ENCODE results near the gene RANBP1.

The RANBP1 gene

GRCh38 chr22:20086763-20087162, 29.1 kb upstream of the RANBP1 start:
- Histone ChIP-seq H3K9ac (ENCODE audit: insufficient read length) (no peak overlapping the region), H3K9me3 (ENCODE audit: low read depth, low read length) (no peaks in the 10 kb centered on the region), H3K27ac (no peak overlapping the region), H3K4me3 (no peak overlapping the region), H3K36me3 (ENCODE audit: insufficient read depth, low read length) (peaks cover 71% of the 10 kb centered on the region)
- TF ChIP-seq POLR2AphosphoS5 (IDR thresholded peaks at IDR 0.05; ENCODE audit: borderline replicate concordance, low read depth, low read length): no peak
- no peak for TF ChIP-seq EZH2 (IDR thresholded peaks at IDR 0.05)
- TF ChIP-seq FOXP2 (optimal IDR thresholded peaks at IDR 0.05; ENCODE audit: control extremely low read depth, extremely low read length, insufficient read depth): no peak
- no peak for DNase-seq (ENCODE audit: low read depth, low spot score)

GRCh38 chr22:20087319-20088262, 28.3 kb upstream of the RANBP1 start:
- Histone ChIP-seq H3K27ac (no peak overlapping the region), H3K9me3 (ENCODE audit: low read depth, low read length) (no peaks in the 10 kb centered on the region), H3K4me3 (no peak overlapping the region), H3K9ac (ENCODE audit: insufficient read length) (no peak overlapping the region), H3K36me3 (ENCODE audit: insufficient read depth, low read length) (peaks cover 79% of the 10 kb centered on the region)
- no peak for TF ChIP-seq EZH2 (IDR thresholded peaks at IDR 0.05)
- no peak for DNase-seq (ENCODE audit: low read depth, low spot score)

GRCh38 chr22:20088263-20088648, 27.6 kb upstream of the RANBP1 start:
- TF ChIP-seq EZH2 (IDR thresholded peaks at IDR 0.05) (no peak), POLR2AphosphoS5 (IDR thresholded peaks at IDR 0.05; ENCODE audit: borderline replicate concordance, low read depth, low read length) (no peak), FOXP2 (optimal IDR thresholded peaks at IDR 0.05; ENCODE audit: control extremely low read depth, extremely low read length, insufficient read depth) (no peak)
- no peak overlapping the region for H3K9ac ChIP-seq (ENCODE audit: insufficient read length)
- H3K27ac ChIP-seq: no peak overlapping the region
- no peaks in the 10 kb centered on the region for H3K9me3 ChIP-seq (ENCODE audit: low read depth, low read length)
- no peak for DNase-seq (ENCODE audit: low read depth, low spot score)
- peaks cover 86% of the 10 kb centered on the region for H3K36me3 ChIP-seq (ENCODE audit: insufficient read depth, low read length)
- no peak overlapping the region for H3K4me3 ChIP-seq

- no peaks in the 10 kb centered on the region for H3K9me3 ChIP-seq (ENCODE audit: low read depth, low read length)
- no peak overlapping the region for H3K9ac ChIP-seq (ENCODE audit: insufficient read length)
- peaks cover 97% of the 10 kb centered on the region for H3K36me3 ChIP-seq (ENCODE audit: insufficient read depth, low read length)
- TF ChIP-seq FOXP2 (optimal IDR thresholded peaks at IDR 0.05; ENCODE audit: control extremely low read depth, extremely low read length, insufficient read depth) (no peak), EZH2 (IDR thresholded peaks at IDR 0.05) (no peak), POLR2AphosphoS5 (IDR thresholded peaks at IDR 0.05; ENCODE audit: borderline replicate concordance, low read depth, low read length) (no peak)
- no peak overlapping the region for H3K4me3 ChIP-seq
- no peak overlapping the region for H3K27ac ChIP-seq
- DNase-seq (ENCODE audit: low read depth, low spot score): no peak
Observed at GRCh38 chr22:20089226-20089976, 26.5 kb upstream of the RANBP1 start.

GRCh38 chr22:20089977-20090729, 25.8 kb upstream of the RANBP1 start:
- TF ChIP-seq FOXP2 (optimal IDR thresholded peaks at IDR 0.05; ENCODE audit: control extremely low read depth, extremely low read length, insufficient read depth) (no peak), EZH2 (IDR thresholded peaks at IDR 0.05) (no peak), POLR2AphosphoS5 (IDR thresholded peaks at IDR 0.05; ENCODE audit: borderline replicate concordance, low read depth, low read length) (no peak)
- H3K36me3 ChIP-seq (ENCODE audit: insufficient read depth, low read length): peaks cover 100% of the 10 kb centered on the region

GRCh38 chr22:20090730-20091240, 25.1 kb upstream of the RANBP1 start:
- H3K36me3 ChIP-seq (ENCODE audit: insufficient read depth, low read length): peaks cover 100% of the 10 kb centered on the region
- DNase-seq (ENCODE audit: low read depth, low spot score): no peak
- no peaks in the 10 kb centered on the region for H3K9me3 ChIP-seq (ENCODE audit: low read depth, low read length)
- no peak overlapping the region for H3K4me3 ChIP-seq
- H3K9ac ChIP-seq (ENCODE audit: insufficient read length): no peak overlapping the region
- H3K27ac ChIP-seq: no peak overlapping the region
- TF ChIP-seq EZH2 (IDR thresholded peaks at IDR 0.05) (no peak), POLR2AphosphoS5 (IDR thresholded peaks at IDR 0.05; ENCODE audit: borderline replicate concordance, low read depth, low read length) (no peak), FOXP2 (optimal IDR thresholded peaks at IDR 0.05; ENCODE audit: control extremely low read depth, extremely low read length, insufficient read depth) (no peak)

More at GRCh38 chr22:20089977-20090729, 25.8 kb upstream of the RANBP1 start:
- no peak overlapping the region for H3K9ac ChIP-seq (ENCODE audit: insufficient read length)
- H3K27ac ChIP-seq: no peak overlapping the region
- H3K9me3 ChIP-seq (ENCODE audit: low read depth, low read length): no peaks in the 10 kb centered on the region
- no peak overlapping the region for H3K4me3 ChIP-seq
- no peak for DNase-seq (ENCODE audit: low read depth, low spot score)

GRCh38 chr22:20091690-20092476, 24.0 kb upstream of the RANBP1 start:
- H3K9ac ChIP-seq (ENCODE audit: insufficient read length): no peak overlapping the region
- TF ChIP-seq EZH2 (IDR thresholded peaks at IDR 0.05): no peak
- no peak for TF ChIP-seq FOXP2 (optimal IDR thresholded peaks at IDR 0.05; ENCODE audit: control extremely low read depth, extremely low read length, insufficient read depth)
- no peak for TF ChIP-seq POLR2AphosphoS5 (IDR thresholded peaks at IDR 0.05; ENCODE audit: borderline replicate concordance, low read depth, low read length)
- no peak for DNase-seq (ENCODE audit: low read depth, low spot score)
- H3K4me3 ChIP-seq: no peak overlapping the region
- H3K27ac ChIP-seq: no peak overlapping the region
- H3K9me3 ChIP-seq (ENCODE audit: low read depth, low read length): no peaks in the 10 kb centered on the region
- H3K36me3 ChIP-seq (ENCODE audit: insufficient read depth, low read length): peaks cover 100% of the 10 kb centered on the region

Data from SK-N-MC (cell line).